Activated naive CD4-positive, alpha-beta T cell treated with Interleukin-2 at 50 U/mL for 16 hours (primary cell): ENCODE results near the gene HTR3A.
"Not testable (repeated sequence)": the region's sequence is repeated elsewhere in the genome, so short reads cannot be mapped to it uniquely, and the experiment has no call there.

ENCODE experiments used
- DNase-seq: peaks from one replicate; pipeline ENCODE4 v3.0.0-alpha.2; 2020

Gene HTR3A

DNA sequence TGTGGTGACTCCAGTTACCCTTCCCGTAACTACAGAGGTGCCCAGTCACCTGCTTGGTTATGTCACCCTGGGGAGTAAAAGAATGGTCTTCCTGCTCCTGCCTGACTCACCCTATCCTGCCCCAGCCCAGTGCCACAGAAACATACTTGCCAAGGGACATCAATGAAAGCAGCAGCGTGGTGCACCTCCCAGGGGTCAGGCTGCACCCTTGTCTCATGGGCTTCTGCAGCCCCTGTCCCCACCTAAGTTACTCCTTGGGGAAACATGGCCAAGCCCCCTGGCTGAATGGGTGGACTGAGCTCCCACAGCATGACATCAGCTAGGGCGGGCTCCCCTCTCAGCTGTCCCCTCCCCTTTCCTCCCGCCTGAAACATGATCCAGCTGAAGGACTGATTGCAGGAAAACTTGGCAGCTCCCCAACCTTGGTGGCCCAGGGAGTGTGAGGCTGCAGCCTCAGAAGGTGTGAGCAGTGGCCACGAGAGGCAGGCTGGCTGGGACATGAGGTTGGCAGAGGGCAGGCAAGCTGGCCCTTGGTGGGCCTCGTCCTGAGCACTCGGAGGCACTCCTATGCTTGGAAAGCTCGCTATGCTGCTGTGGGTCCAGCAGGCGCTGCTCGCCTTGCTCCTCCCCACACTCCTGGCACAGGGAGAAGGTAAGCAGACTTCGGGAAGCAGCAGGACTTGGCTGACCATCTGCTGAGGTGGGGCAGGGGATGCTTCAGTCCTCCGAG is at the start of gene HTR3A:
TSS of gene HTR3A (plus strand) at position 368 of the 730 bp plus-strand sequence. CDS start at position 586, 218 bp downstream.
- DNase-seq = no peak

DNA sequence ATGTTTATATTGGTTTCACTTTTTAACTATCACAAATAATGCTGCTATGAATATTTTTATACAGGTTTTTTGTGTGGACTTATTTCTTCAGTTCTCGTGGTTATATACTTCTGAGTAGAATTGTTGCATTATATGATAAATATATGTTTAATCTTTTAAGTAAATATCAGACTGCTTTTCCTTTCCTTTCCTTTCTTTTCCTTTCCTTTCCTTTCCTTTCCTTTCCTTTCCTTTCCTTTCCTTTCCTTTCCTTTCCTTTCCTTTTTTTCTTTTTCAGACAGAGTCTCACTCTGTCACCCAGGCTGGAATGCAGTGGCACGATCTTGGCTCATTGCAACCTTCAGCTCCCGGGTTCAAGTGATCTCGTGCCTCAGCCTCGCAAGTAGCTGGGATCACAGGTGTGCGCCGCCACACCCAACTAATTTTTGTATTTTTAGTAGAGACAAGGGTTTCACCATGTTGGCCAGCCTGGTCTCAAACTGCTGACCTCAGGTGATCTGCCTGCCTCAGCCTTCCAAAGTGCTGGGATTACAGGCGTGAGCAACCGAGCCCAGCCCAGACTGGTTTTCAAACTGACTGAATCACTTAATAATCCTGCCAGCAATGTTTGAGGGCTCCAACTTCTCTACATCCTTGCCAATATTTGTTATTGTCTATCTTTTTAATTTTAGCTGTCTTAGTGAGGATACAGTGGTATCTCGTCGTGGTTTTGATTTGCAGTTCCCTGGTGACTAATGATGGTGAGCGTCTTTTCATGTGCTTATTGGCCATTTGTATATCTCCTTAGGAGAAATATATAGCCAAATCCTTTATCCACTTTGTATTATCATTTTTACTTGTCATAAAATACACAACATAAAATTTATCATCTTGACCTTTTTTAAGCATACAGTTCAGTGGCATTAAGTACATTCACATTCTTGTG is 48.4 kb upstream of the HTR3A start:
- no peak for DNase-seq

DNA sequence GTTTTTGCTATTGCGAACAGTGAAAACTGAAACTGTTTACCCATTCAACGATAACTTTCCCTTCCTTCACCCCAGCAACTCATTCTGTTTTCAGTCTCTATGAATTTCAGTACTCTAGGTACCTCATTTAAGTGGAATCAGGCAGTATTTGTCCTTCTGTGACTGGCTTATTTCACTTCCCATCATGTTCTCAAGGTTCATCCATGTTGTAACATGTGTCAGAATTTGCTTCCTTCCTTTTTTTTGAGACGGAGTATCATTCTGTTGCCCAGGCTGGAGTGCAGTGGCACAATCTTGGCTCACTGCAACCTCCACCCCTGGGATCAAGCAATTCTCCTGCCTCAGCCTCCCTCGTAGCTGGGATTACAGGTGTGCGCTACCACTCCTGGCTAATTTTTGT is 46.6 kb upstream of the HTR3A start:
- no peak for DNase-seq

DNA sequence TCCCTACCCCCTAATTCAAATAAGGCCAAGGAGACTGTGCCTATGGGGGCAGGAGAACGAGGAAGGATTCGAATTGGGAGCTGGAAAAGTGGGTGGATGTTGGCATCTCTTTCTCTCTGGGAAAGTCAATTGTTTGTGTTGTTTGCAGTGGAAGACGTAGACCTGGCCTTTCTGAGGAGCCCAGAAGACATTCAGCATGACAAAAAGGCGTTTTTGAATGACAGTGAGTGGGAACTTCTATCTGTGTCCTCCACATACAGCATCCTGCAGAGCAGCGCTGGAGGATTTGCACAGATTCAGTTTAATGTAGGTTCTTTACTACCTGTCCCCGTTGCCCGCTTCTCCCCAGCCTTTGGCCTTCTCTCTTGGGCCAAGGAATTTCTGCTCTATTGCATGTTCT is 42.1 kb upstream of the HTR3A start:
- DNase-seq = no peak

DNA sequence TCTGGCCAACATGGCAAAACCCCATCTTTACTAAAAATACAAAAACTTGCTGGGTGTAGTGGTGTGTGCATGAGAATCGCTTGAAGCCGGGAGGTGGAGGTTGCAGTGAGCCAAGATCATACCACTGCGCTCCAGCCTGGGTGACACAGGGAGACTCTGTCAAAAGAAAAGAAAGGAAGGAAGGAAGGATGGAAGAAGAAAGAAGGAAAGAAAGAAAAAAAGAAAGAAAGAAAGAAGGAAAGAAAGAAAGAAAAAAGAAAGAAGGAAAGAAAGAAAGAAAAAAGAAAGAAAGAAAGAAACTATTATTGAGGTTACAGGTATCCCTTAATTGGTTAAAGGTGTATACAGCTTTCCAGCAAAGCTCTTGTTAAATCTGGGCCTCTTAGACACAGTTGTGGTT is 40.7 kb upstream of the HTR3A start:
- not testable (repeated sequence) for DNase-seq

DNA sequence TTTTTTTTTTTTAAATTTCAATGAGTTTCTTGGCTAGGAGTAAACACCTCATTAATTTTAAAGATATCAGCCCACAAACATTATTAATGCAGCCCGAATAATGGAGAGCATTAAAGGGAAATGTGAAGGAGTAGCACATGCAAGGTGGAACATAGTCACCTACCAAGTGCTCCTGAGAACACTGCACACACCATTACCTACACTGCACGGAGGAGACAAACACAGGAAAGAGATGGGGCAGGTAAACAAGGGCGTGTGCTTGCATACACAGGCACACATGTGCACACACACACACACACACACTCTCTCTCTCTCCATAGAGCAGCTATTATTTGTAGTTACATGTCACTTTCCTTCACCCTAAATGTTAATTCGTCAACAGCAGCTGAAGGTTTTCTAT is 40.1 kb upstream of the HTR3A start:
- DNase-seq = no peak

DNA sequence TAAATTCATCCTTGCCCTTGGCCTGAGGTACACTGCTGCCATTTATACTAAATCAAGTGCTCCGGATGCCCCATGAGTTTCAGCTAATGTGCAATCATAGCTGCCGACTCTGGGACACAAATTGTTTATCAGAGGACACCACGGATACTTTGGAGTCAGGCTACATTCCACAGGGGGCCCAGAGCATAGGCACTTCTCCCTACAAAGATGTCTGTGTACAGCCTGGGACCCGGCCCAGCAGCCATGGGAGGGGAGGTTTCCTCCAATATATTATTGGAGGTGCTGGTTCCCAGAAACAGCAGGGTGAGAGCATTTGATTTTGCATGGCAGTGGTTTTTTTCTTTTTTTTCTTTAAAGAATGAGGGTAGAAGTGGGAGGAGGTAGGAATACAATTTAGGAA is 39.0 kb upstream of the HTR3A start:
- no peak for DNase-seq

DNA sequence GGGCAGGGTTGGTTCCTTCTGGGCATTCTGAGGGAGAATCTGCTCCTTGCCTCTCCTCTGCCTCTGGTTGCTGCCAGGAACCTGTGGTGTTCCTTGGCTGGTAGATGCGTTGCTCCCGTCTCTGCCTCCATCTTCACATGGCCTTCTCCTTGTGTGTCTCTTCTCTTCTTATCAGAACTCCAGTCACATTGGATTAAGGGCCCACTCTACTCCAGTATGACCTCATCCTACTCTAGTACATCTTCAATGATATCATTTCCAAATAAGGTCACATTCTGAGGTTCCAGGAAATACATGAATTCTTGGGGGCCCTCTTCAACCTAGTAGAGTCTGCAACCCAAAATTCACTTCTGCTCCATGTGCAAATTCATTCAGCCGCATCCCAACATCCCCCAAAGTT is 37.0 kb upstream of the HTR3A start:
- no peak for DNase-seq

DNA sequence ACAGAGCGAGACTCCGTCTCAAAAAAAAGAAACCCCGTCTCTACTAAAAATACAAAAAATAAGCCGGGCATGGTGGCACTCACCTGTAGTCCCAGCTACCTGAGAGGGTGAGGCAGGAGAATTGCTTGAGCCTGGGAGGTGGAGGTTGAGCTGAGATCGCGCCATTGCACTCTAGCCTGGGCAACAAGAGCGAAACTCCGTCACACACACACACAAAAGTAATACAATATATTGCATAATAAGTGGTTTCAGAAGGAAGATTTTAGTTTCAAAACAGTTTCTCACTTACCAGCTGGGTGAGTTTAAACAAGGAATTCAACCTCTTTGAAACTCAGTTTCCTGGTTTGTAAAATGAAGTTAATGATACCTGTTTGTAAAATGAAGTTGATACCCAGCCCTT is 32.7 kb upstream of the HTR3A start:
- DNase-seq = no peak

DNA sequence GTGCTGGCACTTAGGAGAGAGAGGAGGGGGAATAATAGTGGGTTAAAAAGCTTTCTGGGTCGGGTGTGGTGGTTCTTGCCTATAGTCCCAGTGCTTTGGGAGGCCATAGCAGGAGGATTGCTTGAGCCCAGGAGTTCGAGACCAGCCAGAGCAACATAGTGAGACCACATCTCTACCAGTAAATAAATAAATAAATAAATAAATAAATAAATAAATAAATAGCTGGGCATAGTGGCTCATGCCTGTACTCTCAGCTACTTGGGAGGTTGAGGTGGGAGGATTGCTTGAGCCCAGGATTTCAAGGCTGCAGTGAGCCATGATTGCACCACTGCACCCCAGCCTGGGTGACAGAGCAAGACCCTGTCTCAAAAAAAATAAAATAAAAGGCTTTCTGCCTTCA is 28.7 kb upstream of the HTR3A start:
- DNase-seq = not testable (repeated sequence)

DNA sequence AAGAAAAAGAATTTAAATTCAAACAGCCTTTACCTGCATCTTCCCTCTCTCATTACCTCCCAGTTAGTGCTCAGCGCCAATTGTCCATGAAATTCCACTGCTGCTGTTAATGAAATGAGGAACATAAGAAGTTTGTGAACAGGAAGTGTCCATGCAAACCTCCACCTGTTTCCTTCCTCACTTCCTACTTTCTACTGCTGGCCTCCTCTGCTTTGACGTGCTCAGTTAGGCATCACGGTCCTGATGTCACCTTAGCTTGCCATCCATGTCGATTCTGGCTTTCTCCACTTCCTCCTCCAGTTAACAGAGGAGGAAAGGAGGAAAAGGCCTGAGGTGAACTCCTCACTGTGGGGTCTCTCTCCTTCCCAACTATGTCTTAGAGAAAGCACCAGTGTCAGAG is 26.9 kb upstream of the HTR3A start:
- DNase-seq = no peak

DNA sequence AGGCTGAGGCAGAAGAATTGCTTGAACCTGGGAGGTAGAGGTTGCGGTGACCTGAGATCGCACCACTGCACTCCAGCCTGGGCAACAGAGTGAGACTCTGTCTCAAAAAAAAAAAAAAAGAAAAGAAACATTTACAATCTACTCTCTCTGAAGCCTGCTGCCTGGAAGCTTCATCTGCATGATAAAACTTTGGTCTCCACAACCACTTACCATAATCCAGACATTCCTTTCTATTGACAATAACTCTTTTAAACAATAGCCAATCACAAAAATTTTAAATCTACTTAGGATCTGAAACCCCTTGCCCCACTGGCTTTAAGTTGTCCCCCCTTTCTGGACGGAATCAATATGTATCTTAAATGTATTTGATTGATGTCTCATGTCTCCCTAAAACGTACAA is 25.0 kb upstream of the HTR3A start:
- DNase-seq = no peak

DNA sequence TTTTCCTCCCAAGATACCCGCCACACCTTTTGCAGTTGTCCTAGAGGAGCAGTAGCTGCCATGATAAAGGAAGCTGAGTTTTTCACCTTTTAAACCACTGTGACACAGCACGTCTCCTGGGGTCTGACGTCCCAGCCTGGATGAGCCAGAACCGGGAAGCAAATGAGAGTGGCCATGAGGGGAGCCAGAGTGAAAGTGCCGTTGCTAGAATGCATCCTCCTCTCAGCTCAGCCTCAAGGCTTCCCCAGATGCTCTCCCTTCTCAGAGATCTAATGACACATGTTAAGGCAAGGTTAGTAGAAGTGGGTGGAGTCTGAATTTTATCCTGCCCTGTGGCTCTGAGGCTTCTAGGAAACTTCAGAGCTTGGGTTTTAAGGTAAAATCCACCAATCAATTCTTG is 23.4 kb upstream of the HTR3A start:
- DNase-seq = no peak

DNA sequence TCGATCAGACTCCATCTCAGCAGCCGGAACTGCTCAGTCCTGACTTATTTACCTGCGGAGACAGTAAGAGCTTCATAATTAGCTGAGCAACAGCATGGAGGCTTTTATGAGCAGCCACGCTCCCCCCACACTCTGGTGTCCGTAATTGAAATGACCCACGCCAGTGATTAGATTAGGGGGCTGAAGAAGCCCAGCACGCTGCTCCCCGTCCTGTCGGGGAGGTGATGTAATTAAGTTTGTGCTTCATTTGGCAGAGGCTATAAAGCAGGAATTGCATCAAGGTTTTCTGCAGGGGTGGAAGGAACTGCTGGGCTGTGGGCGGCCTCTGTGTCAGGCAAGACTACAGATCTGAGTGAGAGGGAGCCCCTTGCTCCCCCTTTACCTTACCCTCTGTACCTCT is 22.8 kb upstream of the HTR3A start:
- DNase-seq = no peak

DNA sequence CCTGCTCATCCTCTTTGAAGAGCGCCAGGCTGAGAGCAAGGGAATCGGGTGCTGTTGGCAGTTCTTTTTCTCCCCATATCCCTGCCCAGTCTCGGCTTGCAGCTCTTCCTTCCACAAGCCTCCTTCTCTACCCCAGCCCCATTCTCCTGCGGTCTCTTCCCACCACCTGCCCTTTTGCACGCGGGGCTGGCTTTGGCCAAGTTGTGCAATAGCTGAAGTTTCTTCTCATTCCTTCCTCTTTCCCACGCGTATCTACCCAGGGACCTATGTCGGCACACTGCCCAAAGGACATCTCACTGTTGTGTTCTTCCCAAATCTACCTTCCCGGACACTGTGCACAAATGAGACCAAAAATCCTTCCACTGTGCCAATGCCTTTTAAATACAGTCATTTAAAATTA is 22.3 kb upstream of the HTR3A start:
- DNase-seq = no peak

DNA sequence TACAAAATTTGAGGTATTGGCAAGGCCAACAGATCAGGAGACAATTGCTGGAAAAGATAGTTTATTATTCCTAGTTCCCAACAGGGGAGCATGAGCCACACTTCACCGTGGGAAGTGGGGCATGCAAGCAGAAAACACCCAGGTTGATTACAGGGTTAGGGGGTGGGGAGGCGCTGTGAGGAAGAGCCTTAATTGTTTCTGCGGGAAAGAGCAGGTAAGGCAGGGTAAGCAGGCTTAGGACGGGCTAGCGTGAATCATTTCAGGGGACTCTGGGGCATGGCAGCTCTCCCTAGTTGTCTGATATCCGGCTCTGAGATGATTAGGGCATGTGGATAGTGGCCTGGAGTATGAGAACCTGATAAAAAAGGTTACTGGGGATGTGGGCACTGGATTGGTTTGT is 20.7 kb upstream of the HTR3A start:
- DNase-seq = no peak

DNA sequence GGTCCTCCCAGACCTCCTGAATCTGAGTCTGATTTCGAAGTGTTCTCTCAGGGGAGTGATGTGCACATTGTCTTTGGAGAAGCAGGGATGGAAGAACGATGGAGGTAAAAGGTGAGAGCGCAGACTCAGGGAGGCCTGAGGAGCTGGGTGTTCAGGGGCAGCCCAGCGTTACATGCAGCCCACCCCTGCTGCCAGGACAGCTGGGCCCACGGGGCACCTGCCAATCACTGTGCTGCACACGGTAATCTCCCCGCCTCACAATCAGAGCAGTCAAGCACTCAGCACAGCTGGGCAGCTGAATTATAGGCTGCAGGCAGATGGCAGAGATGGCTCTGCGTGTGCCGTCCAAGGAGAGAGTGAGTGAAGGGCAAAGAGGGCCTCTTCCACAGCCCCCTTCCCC is 17.9 kb upstream of the HTR3A start:
- DNase-seq = no peak

DNA sequence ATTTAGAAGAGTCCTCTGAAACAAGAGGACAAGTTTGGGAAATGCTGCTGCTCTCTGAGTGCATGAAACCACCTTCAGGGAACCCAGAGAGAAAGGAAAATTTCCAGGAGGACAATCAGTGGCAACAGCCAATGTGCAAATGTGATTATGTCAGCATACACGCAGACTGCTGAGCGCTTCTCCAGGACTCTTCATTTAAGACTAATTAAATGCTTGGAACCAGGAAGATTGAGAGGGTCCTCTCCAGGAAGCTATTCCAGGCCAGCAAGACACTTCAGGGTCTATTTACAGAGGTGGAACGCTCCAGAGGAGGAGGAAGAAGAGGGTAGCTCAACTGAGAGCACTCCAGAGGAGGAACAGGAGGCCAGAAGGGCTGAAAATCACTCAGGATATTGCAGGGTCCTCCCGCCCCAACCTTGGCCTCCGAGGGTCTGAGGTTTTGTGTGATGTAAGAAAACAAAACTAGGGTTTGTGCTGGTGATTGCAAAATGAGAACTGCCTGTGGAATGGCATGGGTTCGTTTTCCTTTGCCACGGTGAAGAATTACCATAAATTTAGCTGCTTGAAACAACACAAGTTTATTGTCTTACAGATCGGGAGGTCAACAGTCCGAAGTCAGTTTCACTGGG is 14.1 kb upstream of the HTR3A start:
- no peak for DNase-seq

DNA sequence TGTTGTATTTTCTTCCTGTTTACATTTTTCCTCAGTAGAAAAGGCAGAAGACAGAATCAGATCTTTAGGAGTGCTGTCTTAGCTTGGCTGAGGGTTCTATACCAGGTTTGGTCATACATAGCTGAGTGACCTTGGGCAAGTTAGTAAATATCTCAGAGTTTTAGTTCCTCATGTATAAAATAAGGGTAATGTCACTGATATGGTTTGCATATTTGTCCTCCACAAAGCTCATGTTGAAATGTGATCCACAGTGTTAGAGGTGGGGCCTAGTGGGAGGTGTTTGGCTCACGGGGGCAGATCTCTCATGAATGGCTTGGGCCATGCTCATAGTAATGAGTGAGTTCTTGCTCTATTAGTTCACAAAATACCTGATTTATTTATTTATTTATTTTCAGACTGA is 7.5 kb upstream of the HTR3A start:
- no peak for DNase-seq

DNA sequence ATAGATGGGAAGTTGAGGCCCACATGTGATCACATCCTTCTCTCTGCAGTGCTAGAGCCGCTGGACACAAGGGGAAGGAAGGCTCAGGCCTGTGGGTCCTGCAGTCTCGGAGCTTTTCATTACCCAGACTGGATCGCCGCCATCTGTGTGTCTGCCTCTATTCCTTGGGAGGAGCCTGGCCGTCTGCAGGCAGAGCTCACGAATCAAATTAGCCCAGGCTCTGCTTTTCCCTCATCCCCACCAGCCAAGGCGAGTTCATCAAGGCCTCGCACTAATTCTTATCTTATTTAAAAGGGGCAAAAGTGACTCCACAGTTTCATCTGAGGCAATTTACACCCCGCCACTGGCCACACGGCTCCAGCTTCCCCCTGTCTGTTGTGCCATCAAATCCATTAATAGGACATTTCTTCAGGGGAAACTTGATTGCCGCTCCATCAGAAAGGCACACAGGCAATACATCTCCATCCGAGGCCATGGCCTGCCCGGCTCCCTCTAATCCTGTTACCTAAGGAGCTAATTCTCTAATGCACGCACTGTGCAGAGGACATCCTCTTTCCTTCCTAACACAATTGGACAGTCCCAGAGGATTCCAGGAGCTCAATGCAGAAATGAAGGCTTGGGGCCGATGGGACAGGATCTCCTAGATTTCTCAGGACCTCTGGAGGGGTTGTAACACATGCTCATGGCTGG is 3.3 kb upstream of the HTR3A start:
- no peak for DNase-seq

DNA sequence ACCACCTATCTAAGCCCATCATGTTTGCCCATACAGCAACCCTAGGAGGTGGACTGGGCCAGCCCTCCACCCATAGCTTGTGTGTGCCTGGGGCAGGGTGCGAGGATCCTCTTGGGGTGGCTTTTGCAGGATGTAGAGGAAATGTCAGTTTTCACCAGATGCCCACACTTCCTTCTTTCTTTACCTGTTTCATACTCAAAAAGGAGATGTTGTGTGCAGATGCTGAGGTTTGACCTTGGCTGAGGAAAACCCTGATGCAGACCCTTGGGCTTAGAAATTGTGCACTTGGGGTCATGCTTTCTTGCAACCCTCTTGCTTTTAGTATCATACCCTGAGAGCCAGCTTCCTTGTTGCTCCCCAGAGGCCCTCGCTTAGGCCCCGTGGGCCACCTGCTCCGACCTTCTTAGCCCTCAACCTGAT is 2.2 kb downstream of the HTR3A start:
- no peak for DNase-seq

DNA sequence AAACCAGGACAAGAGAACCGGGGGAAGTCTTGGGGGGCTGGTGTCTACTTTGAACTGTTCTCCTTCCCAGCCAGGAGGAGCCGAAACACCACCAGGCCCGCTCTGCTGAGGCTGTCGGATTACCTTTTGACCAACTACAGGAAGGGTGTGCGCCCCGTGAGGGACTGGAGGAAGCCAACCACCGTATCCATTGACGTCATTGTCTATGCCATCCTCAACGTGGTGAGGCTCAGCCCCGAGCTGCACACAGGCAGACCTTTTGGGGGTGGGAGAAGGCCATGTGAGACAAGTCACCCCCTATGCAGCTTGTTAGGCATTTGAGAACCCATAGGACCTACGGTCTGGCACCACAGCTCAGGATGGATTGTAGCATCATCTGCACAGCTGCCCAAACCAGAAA is 2.8 kb downstream of the HTR3A start:
- DNase-seq = no peak

DNA sequence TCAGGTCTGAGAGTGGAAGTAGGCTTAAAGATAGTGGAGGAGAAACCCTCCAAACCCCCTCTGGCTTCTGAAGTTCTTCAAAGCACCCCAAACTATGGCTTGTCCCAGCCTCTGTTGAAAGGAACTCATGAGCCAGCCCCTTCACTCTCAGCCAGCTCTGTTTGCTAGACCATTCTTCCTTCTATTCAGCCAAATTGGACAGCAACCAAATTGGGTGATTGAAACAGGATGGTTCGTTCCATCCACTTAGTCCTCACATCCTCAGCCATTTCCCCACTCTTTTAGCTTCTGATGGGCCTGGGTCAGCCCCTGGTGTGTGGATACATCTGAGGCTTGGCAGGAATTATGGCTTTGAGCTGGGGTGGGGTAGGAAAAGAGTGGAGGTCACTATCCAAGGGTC is 4.5 kb downstream of the HTR3A start:
- DNase-seq = no peak
